CD4-positive, alpha-beta memory T cell (primary cell): ENCODE data around the gene RAB33A. TPM values are rescaled to one million over a fixed set of nuclear protein-coding genes. Genes with fewer than 3 reads are reported as not detected.
A peak's percentile ranks its signal among the peaks of the same experiment; 100 is the strongest.

Experiments used
- CTCF ChIA-PET: fragments of 350-600 bp; sonication (Branson Sonifier 250); formaldehyde crosslinking; loops from one replicate; lab custom pipeline; 2021; ENCODE audit warnings: inconsistent platforms; ENCODE audit not compliant: partially characterized antibody; lab: Charles Lee
- POLR2A ChIA-PET: fragments of 350-600 bp; sonication (Branson Sonifier 250); formaldehyde crosslinking; loops from one replicate; lab custom pipeline; 2021; ENCODE audit not compliant: partially characterized antibody; lab: Charles Lee
- DNase-seq, 5 donors: peaks; one replicate each; pipeline versions ENCODE4 v3.0.0 to v3.0.0-alpha.2; 2020 to 2022; ENCODE audit warnings: mixed read lengths in 1 of 5
- H3K27ac ChIP-seq: one replicate; pipeline ENCODE4 v1.7.0; 2013; ENCODE audit warnings: low read depth, low read length
- H3K27me3 ChIP-seq: 2 replicates; pipeline ENCODE4 v1.7.0; 2013; ENCODE audit warnings: mild to moderate bottlenecking, low read length, moderate library complexity; ENCODE audit not compliant: insufficient read depth
- H3K36me3 ChIP-seq: 2 replicates; pipeline ENCODE4 v1.7.0; 2013; ENCODE audit warnings: mild to moderate bottlenecking, low read length, moderate library complexity; ENCODE audit not compliant: insufficient read depth
- H3K4me1 ChIP-seq: 2 replicates; pipeline ENCODE4 v1.7.0; 2013; ENCODE audit warnings: mild to moderate bottlenecking, low read length, moderate library complexity; ENCODE audit not compliant: insufficient read depth
- H3K4me3 ChIP-seq, 2 donors: one replicate each; pipeline ENCODE4 v1.7.0; 2013; ENCODE audit warnings: low read length in 2 of 2, mild to moderate bottlenecking in 1 of 2
- H3K9me3 ChIP-seq, 2 donors: one replicate each; pipeline ENCODE4 v1.7.0; 2013; ENCODE audit warnings: low read length in 2 of 2, control low read depth in 1 of 2; ENCODE audit not compliant: control insufficient read depth in 1 of 2
- H3K27ac Mint-ChIP-seq, 7 donors: one replicate each; pipeline ENCODE4 v1.8.0; 2020 to 2021; ENCODE audit warnings: mixed read lengths in 7 of 7, mild to moderate bottlenecking in 6 of 7, inconsistent platforms in 3 of 7, moderate library complexity in 3 of 7
- H3K27me3 Mint-ChIP-seq, 2 donors: one replicate each; pipeline ENCODE4 v1.8.0; 2020 to 2021; ENCODE audit warnings: mixed read lengths in 2 of 2
- H3K36me3 Mint-ChIP-seq, 2 donors: one replicate each; pipeline ENCODE4 v1.8.0; 2020 to 2021; ENCODE audit warnings: mixed read lengths in 2 of 2, inconsistent platforms in 1 of 2, mild to moderate bottlenecking in 1 of 2
- H3K4me1 Mint-ChIP-seq, 4 donors: one replicate each; pipeline ENCODE4 v1.8.0; 2020 to 2021; ENCODE audit warnings: mixed read lengths in 4 of 4, mild to moderate bottlenecking in 1 of 4
- H3K4me3 Mint-ChIP-seq, 8 donors: one replicate each; pipeline ENCODE4 v1.8.0; 2020 to 2021; ENCODE audit warnings: mixed read lengths in 8 of 8, mild to moderate bottlenecking in 7 of 8, moderate library complexity in 6 of 8, inconsistent platforms in 3 of 8
- H3K9me3 Mint-ChIP-seq, 8 donors: one replicate each; pipeline ENCODE4 v1.8.0; 2020 to 2021; ENCODE audit warnings: mixed read lengths in 8 of 8, mild to moderate bottlenecking in 5 of 8, inconsistent platforms in 3 of 8, moderate library complexity in 1 of 8
- intact Hi-C: fragments of 100-400 bp; cut with micrococcal nuclease; formaldehyde crosslinking; loops from one replicate; pipeline ENCODE4 v1.15.1; 2023
- polyA plus RNA-seq, 2 donors: library from polyadenylated mRNA; unstranded; fragments of 300-500 nt; fragmentation: Illumina TruSeq; gene quantifications; one replicate each; pipeline ENCODE4 v1.2.3, GENCODE V29; 2021
- total RNA-seq, 2 experiments: library from RNA; stranded (reverse); gene quantifications; one replicate each; pipeline ENCODE4 v1.2.3, GENCODE V29; 2021

Gene RAB33A
- total and polyA plus RNA-seq, 4 experiments from 2014 or later = 5.6 to 10.1 (median 9.9) TPM

DNA sequence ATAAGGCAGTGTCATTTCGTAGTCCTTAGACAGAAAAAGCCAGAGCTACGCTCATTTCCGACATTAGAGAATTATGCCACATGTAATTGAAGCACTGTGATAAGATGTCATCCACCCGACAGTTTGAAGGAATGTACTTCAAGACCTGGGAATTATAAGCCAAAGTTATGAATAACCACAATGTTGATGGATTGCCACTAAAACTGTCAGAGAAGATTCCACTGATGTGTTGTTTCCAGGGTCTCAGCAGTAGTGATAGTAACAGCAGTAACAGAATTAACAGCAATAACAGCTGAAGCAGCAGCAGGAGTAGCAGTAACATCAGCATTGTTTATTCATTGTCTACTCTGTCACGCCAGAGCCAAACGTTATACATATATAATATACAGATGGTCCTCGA is 24.7 kb downstream of the RAB33A start:
- POLR2A ChIA-PET = no interaction called here
- no peak overlapping the region for H3K27ac Mint-ChIP-seq
- no peaks in the 10 kb centered on the region for H3K27me3 ChIP-seq
- no peak overlapping the region for H3K27ac ChIP-seq
- peaks cover 5% of the 10 kb centered on the region for H3K4me1 ChIP-seq
- intact Hi-C loops = no loop called here
- H3K9me3 Mint-ChIP-seq = no peaks in the 10 kb centered on the region
- H3K9me3 ChIP-seq = no peaks in the 10 kb centered on the region
- DNase-seq = no peak
- no peak overlapping the region for H3K4me3 Mint-ChIP-seq
- H3K36me3 ChIP-seq = no peaks in the 10 kb centered on the region
- no peaks in the 10 kb centered on the region for H3K36me3 Mint-ChIP-seq
- CTCF ChIA-PET = interaction anchor here (0.7 to 1.4 kb wide), 2 partner anchors 48 to 335 kb away, joined by 3 read pairs; no protein-coding TSS in a partner anchor
- peaks cover 0 to 5% (median 2%) of the 10 kb centered on the region in 4 donors for H3K4me1 Mint-ChIP-seq
- no peak overlapping the region for H3K4me3 ChIP-seq
- peaks cover 0 to 2% of the 10 kb centered on the region in 2 donors for H3K27me3 Mint-ChIP-seq

DNA sequence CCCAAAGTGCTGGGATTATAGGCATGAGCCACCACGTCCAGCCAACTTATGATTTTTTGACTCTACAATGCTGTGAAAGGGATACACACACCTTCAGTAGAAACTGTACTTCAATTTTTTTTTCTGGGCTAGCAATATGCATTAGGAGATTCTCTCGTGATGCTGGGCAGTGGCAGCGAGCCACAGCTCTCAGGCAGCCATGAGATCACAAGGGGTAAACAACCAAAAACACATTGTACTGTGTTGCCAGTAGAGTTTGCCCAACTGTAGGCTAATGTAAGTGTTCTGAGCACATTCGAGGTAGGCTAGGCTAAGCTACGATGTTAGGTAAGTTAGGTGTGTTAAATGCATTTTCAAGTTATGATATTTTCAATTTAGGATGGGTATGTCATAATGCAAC is 25.7 kb downstream of the RAB33A start:
- H3K36me3 ChIP-seq = no peaks in the 10 kb centered on the region
- no peak overlapping the region for H3K4me3 Mint-ChIP-seq
- no peaks in the 10 kb centered on the region for H3K27me3 ChIP-seq
- H3K27me3 Mint-ChIP-seq = no peaks in the 10 kb centered on the region
- CTCF ChIA-PET = interaction anchor here (0.7 kb wide), 1 partner anchor 137 kb away, joined by 3 read pairs; no protein-coding TSS in a partner anchor
- intact Hi-C loops = no loop called here
- no peak overlapping the region for H3K4me3 ChIP-seq
- H3K9me3 Mint-ChIP-seq = no peaks in the 10 kb centered on the region
- no peak overlapping the region for H3K27ac ChIP-seq
- H3K9me3 ChIP-seq = no peaks in the 10 kb centered on the region
- H3K27ac Mint-ChIP-seq = no peak overlapping the region
- POLR2A ChIA-PET = no interaction called here
- H3K4me1 ChIP-seq = peaks cover under 1% of the 10 kb centered on the region
- peaks cover 0 to under 1% (median under 1%) of the 10 kb centered on the region in 4 donors for H3K4me1 Mint-ChIP-seq
- no peaks in the 10 kb centered on the region for H3K36me3 Mint-ChIP-seq
- DNase-seq = no peak

DNA sequence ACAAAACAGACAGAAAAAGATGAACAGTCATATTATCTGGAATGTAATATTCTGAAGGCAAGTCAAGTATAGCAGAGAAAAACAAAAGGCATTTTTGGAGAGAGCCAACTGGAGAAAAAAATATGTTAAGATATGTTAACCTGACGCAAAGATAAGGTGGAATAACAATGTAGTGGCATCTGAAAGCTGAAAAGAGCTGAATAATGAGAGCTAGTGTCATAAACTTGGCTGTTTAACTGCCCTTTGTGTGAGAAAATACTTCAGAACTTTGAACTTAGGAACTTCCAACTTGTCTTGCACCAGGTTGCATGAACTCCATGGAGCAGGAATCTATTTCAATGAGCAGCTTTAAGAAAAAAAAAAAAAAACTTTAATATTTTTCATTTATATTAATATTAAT is 32.9 kb downstream of the RAB33A start:
- ChIA-PET POLR2A (no interaction called here), CTCF (no interaction called here)
- Mint-ChIP-seq H3K4me1 (no peaks in the 10 kb centered on the region), H3K27ac (no peak overlapping the region), H3K27me3 (no peaks in the 10 kb centered on the region), H3K36me3 (peaks cover 7 to 10% of the 10 kb centered on the region in 2 donors), H3K4me3 (no peak overlapping the region), H3K9me3 (no peaks in the 10 kb centered on the region)
- intact Hi-C loops = no loop called here
- H3K9me3 ChIP-seq = no peaks in the 10 kb centered on the region
- no peaks in the 10 kb centered on the region for H3K4me1 ChIP-seq
- H3K27ac ChIP-seq = no peak overlapping the region
- no peak overlapping the region for H3K4me3 ChIP-seq
- DNase-seq = no peak
- H3K36me3 ChIP-seq = no peaks in the 10 kb centered on the region
- no peaks in the 10 kb centered on the region for H3K27me3 ChIP-seq

DNA sequence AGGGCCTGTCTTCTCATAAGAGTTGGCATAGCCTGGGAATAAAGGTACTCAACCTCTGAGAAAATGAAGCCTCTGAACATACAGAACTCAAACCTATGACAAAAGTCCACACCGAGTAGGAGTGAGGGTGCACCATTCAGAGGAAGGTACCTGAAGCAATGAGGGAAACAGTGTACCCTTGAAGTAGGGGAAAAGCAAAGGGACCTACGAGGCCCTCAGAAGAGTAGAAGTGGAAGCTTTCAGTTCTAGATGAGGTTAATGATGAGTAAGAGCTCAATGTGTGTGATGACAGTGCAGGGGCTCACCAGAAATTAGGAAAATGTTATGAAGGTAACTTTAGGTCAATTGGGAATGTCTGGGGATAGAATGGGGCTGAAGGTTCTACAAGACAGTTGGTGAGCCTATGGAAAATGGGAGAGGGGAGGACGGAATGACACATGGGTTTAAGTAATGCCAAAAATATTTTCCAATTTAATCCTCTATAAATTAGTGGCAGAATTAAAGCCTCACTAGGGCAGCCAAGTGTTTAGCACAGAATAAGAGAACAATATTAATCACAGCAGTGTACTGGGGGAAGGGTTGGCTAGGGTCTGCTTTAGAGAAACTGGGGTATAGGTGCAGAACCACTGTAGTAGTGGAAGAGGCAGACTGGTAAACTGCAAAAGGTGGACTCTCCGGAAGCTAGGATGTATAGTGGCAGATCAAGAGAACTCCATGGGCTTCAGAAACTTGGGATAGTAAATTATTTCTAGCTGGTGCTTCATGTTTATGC is 39.8 kb downstream of the RAB33A start:
- POLR2A ChIA-PET = no interaction called here
- CTCF ChIA-PET = no interaction called here
- no peak for DNase-seq
- no peak overlapping the region for H3K27ac ChIP-seq
- Mint-ChIP-seq H3K4me1 (peaks cover 0 to 5% (median 2%) of the 10 kb centered on the region in 4 donors), H3K36me3 (peaks cover 9 to 28% of the 10 kb centered on the region in 2 donors), H3K27ac (no peak overlapping the region), H3K4me3 (no peak overlapping the region), H3K27me3 (no peaks in the 10 kb centered on the region), H3K9me3 (no peaks in the 10 kb centered on the region)
- no peaks in the 10 kb centered on the region for H3K9me3 ChIP-seq
- no peaks in the 10 kb centered on the region for H3K4me1 ChIP-seq
- intact Hi-C loops = no loop called here
- no peaks in the 10 kb centered on the region for H3K27me3 ChIP-seq
- H3K4me3 ChIP-seq = no peak overlapping the region
- no peaks in the 10 kb centered on the region for H3K36me3 ChIP-seq

DNA sequence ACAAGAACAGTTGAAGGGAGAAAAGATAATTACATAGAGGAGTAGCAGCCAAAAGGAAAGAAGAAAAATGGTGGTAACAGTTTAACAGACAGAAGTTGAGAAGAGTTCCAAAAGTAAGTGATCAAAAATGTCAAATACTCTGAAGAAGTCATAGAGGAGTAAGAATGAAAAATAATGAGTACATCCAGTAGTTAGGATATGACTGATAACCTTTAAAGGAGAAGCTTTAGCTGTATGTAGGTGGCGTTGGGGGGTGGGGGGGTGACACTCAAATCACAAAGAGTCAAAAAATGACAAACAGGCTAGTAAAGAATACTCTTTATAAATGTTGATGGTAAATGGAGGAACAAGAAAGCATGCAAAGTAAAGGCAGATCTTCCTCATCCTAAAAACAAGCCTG is 40.6 kb downstream of the RAB33A start:
- Histone ChIP-seq H3K36me3 (no peaks in the 10 kb centered on the region), H3K4me3 (no peak overlapping the region), H3K27me3 (no peaks in the 10 kb centered on the region), H3K4me1 (no peaks in the 10 kb centered on the region), H3K9me3 (no peaks in the 10 kb centered on the region), H3K27ac (no peak overlapping the region)
- no peak overlapping the region for H3K27ac Mint-ChIP-seq
- peaks cover 9 to 30% of the 10 kb centered on the region in 2 donors for H3K36me3 Mint-ChIP-seq
- ChIA-PET POLR2A (no interaction called here), CTCF (no interaction called here)
- H3K4me1 Mint-ChIP-seq = peaks cover 0 to 5% (median 2%) of the 10 kb centered on the region in 4 donors
- no peaks in the 10 kb centered on the region for H3K9me3 Mint-ChIP-seq
- intact Hi-C loops = no loop called here
- no peaks in the 10 kb centered on the region for H3K27me3 Mint-ChIP-seq
- no peak for DNase-seq
- peak overlapping the region in 1 of 8 donors; percentile 59 for H3K4me3 Mint-ChIP-seq

DNA sequence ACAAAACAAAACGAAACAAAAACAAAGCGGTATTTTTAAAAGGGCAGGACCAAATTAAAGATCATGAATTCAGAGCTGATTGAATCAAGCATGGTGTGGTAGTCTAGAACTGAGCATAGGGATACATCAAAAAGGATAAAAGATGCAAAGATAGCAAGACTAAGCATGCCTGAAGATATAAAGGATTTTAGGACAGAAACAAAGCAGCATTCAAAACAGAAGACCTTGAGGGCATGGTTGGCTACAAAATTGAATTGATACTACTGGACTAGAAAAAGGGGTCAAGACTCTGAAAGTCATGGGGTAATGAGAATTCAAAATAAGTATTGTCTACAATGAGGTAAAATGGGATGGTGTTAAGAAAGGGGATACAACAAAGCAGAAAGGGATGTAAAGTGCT is 41.6 kb downstream of the RAB33A start:
- H3K9me3 ChIP-seq = no peaks in the 10 kb centered on the region
- peak overlapping the region in 2 of 8 donors; percentile 6 to 22 for H3K4me3 Mint-ChIP-seq
- H3K27me3 ChIP-seq = no peaks in the 10 kb centered on the region
- H3K27ac Mint-ChIP-seq = no peak overlapping the region
- no peaks in the 10 kb centered on the region for H3K36me3 ChIP-seq
- CTCF ChIA-PET = no interaction called here
- DNase-seq = no peak
- H3K4me1 Mint-ChIP-seq = peaks cover 0 to 5% (median 2%) of the 10 kb centered on the region in 4 donors
- no peaks in the 10 kb centered on the region for H3K4me1 ChIP-seq
- H3K27me3 Mint-ChIP-seq = no peaks in the 10 kb centered on the region
- no peak overlapping the region for H3K4me3 ChIP-seq
- no peaks in the 10 kb centered on the region for H3K9me3 Mint-ChIP-seq
- H3K27ac ChIP-seq = no peak overlapping the region
- POLR2A ChIA-PET = no interaction called here
- peaks cover 9 to 30% of the 10 kb centered on the region in 2 donors for H3K36me3 Mint-ChIP-seq
- intact Hi-C loops = no loop called here

DNA sequence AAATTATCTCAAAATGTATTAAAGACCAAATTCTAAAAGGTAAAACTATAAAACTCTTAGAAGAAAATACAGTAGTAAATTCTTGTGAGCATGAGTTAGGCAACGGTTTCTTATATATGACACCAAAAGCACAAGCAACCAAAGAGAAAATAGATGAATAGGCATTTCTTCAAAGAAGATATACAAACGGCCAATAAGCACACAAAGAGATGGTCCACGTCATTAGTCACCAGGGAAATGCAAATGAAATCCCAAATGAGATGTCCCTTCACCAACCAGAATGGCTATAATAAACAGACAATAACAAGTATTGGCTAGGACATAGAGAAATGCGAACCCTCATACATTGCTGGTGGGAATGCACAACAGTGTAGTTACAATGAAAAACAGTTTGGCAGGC is 44.6 kb downstream of the RAB33A start:
- intact Hi-C loops = no loop called here
- H3K4me3 Mint-ChIP-seq = no peak overlapping the region
- H3K27me3 Mint-ChIP-seq = no peaks in the 10 kb centered on the region
- no peaks in the 10 kb centered on the region for H3K9me3 ChIP-seq
- H3K36me3 ChIP-seq = no peaks in the 10 kb centered on the region
- ChIA-PET POLR2A (no interaction called here), CTCF (no interaction called here)
- no peaks in the 10 kb centered on the region for H3K4me1 ChIP-seq
- H3K4me3 ChIP-seq = no peak overlapping the region
- H3K27ac ChIP-seq = no peak overlapping the region
- H3K27ac Mint-ChIP-seq = no peak overlapping the region
- H3K27me3 ChIP-seq = no peaks in the 10 kb centered on the region
- peaks cover 9 to 30% of the 10 kb centered on the region in 2 donors for H3K36me3 Mint-ChIP-seq
- H3K9me3 Mint-ChIP-seq = no peaks in the 10 kb centered on the region
- peaks cover 0 to 9% (median 3%) of the 10 kb centered on the region in 4 donors for H3K4me1 Mint-ChIP-seq
- peak in 2 of 5 donors; percentile 2 to 31 for DNase-seq
